PC-9 (cell line): ENCODE results near the gene IRS2. TPM values are rescaled to one million over a fixed set of nuclear protein-coding genes. Genes with fewer than 3 reads are reported as not detected.

Experiments used
- BruUV-seq: library from RNA; stranded (reverse); fragments of 400-500 nt; replicated peaks from 2 replicates; lab custom pipeline; 2021; lab: Mats Ljungman, UMichigan
- CTCF ChIA-PET: fragments of 300-600 bp; sonication (Branson Sonifier 250); formaldehyde crosslinking; loops from one replicate; lab custom pipeline; 2022; ENCODE audit warnings: antibody characterized with exemption; lab: Charles Lee
- POLR2A ChIA-PET: fragments of 300-600 bp; sonication (Branson Sonifier 250); formaldehyde crosslinking; loops from one replicate; lab custom pipeline; 2022; ENCODE audit warnings: antibody characterized with exemption; ENCODE audit not compliant: unreplicated experiment; lab: Charles Lee
- DNase-seq, 2 experiments: peaks; one replicate each; pipeline versions ENCODE4 v3.0.0 to v3.0.0-alpha.2; 2015 to 2022; ENCODE audit warnings: mixed read lengths in 1 of 2
- H2AFZ ChIP-seq: fragments of 200-600 bp; sonication (generic); 2 replicates; pipeline ENCODE4 v1.8.1; 2017; ENCODE audit warnings: antibody characterized with exemption
- H3F3A ChIP-seq: fragments of 200-600 bp; sonication (generic); 2 replicates; pipeline ENCODE4 v1.8.1; 2017; ENCODE audit warnings: antibody characterized with exemption, mild to moderate bottlenecking, low read depth; ENCODE audit not compliant: insufficient read depth
- H3K27ac ChIP-seq: fragments of 200-600 bp; sonication (generic); 2 replicates; pipeline ENCODE4 v1.6.1; 2016; ENCODE audit warnings: mixed run types
- H3K27me3 ChIP-seq: fragments of 200-600 bp; sonication (generic); 2 replicates; pipeline ENCODE4 v1.6.1; 2016; ENCODE audit warnings: low read depth, mixed run types; ENCODE audit not compliant: insufficient read depth
- H3K36me3 ChIP-seq: fragments of 200-600 bp; sonication (generic); 2 replicates; pipeline ENCODE4 v1.6.1; 2016; ENCODE audit warnings: low read depth, mixed run types
- H3K4me1 ChIP-seq: fragments of 200-600 bp; sonication (generic); replicated peaks from 2 replicates; pipeline ENCODE4 v1.6.1; 2016; ENCODE audit warnings: mixed run types; ENCODE audit not compliant: insufficient read depth
- H3K4me2 ChIP-seq: fragments of 200-600 bp; sonication (generic); 2 replicates; pipeline ENCODE4 v1.6.1; 2017; ENCODE audit warnings: mixed run types
- H3K4me3 ChIP-seq: fragments of 200-600 bp; sonication (generic); 2 replicates; pipeline ENCODE4 v1.6.1; 2016; ENCODE audit warnings: mixed run types
- H3K79me2 ChIP-seq: fragments of 200-600 bp; sonication (generic); 2 replicates; pipeline ENCODE4 v1.6.1; 2017; ENCODE audit warnings: low read depth, mixed run types
- H3K9me2 ChIP-seq: fragments of 200-600 bp; sonication (generic); 2 replicates; pipeline ENCODE4 v1.8.1; 2017; ENCODE audit warnings: mild to moderate bottlenecking; ENCODE audit not compliant: insufficient read depth
- H3K9me3 ChIP-seq: fragments of 200-600 bp; sonication (generic); 2 replicates; pipeline ENCODE4 v1.8.1; 2016; ENCODE audit warnings: low read depth; ENCODE audit not compliant: insufficient read depth
- H4K20me1 ChIP-seq: fragments of 200-600 bp; sonication (generic); 2 replicates; pipeline ENCODE4 v1.8.1; 2017; ENCODE audit not compliant: insufficient read depth
- CTCF ChIP-seq: fragments of 200-600 bp; sonication (generic); conservative IDR thresholded peaks from 2 replicates; pipeline ENCODE4 v1.6.1; 2017; ENCODE audit warnings: mixed run types, antibody characterized with exemption, mild to moderate bottlenecking, moderate library complexity
- EZH2 ChIP-seq: fragments of 200-600 bp; sonication (generic); IDR thresholded peaks from 2 replicates; pipeline ENCODE4 v1.8.0; 2017; ENCODE audit warnings: antibody characterized with exemption, low read depth
- intact Hi-C: fragments of 100-400 bp; cut with micrococcal nuclease; formaldehyde crosslinking; loops from one replicate; pipeline ENCODE4 v1.10.0; 2022; ENCODE audit not compliant: unreplicated experiment
- total RNA-seq: library from RNA; stranded (reverse); gene quantifications from 2 replicates; pipeline ENCODE4 v1.2.3, GENCODE V29; 2021

The IRS2 gene
- total RNA-seq, 1 experiment from 2014 or later, result 31.3 TPM

GRCh38 chr13:109813663-109814062, 27.3 kb upstream of the IRS2 start:
- Histone ChIP-seq H4K20me1 (no peaks in the 10 kb centered on the region), H3K79me2 (no peaks in the 10 kb centered on the region), H3K9me3 (no peaks in the 10 kb centered on the region), H3K27ac (no peak overlapping the region), H2AFZ (no peak overlapping the region), H3K36me3 (no peaks in the 10 kb centered on the region), H3K9me2 (no peaks in the 10 kb centered on the region), H3K4me1 (peaks cover 25% of the 10 kb centered on the region), H3K4me3 (no peak overlapping the region), H3K27me3 (no peaks in the 10 kb centered on the region), H3K4me2 (no peak overlapping the region), H3F3A (peaks cover 5% of the 10 kb centered on the region; the same call in 1 of the 2 replicates)
- intact Hi-C loops, result no loop called here
- CTCF ChIA-PET, result no interaction called here
- no TSS peak for BruUV-seq
- POLR2A ChIA-PET, result interaction anchor here (0.7 kb wide), 1 partner anchor 51 kb away, joined by 5 read pairs; no protein-coding TSS in a partner anchor
- no peak for TF ChIP-seq EZH2
- TF ChIP-seq CTCF, result no peak
- DNase-seq, result no peak

- Histone ChIP-seq H3K27me3 (no peaks in the 10 kb centered on the region), H2AFZ (no peak overlapping the region), H3K27ac (no peak overlapping the region), H3K4me3 (no peak overlapping the region), H3K9me2 (no peaks in the 10 kb centered on the region), H3K4me2 (no peak overlapping the region), H3K79me2 (no peaks in the 10 kb centered on the region), H3K36me3 (no peaks in the 10 kb centered on the region), H3K9me3 (no peaks in the 10 kb centered on the region), H3F3A (peaks cover 3% of the 10 kb centered on the region; the same call in 1 of the 2 replicates), H3K4me1 (peaks cover 18% of the 10 kb centered on the region), H4K20me1 (no peaks in the 10 kb centered on the region)
- intact Hi-C loops, result no loop called here
- POLR2A ChIA-PET, result no interaction called here
- no TSS peak for BruUV-seq
- CTCF ChIA-PET, result no interaction called here
- DNase-seq, result no peak
- TF ChIP-seq CTCF (no peak), EZH2 (no peak)
Observed at GRCh38 chr13:109812382-109812781, 26.0 kb upstream of the IRS2 start.

GRCh38 chr13:109810761-109811510, 24.6 kb upstream of the IRS2 start:
- Histone ChIP-seq H3K79me2 (no peaks in the 10 kb centered on the region), H3K9me2 (no peaks in the 10 kb centered on the region), H3K36me3 (no peaks in the 10 kb centered on the region), H2AFZ (no peak overlapping the region), H3K27me3 (no peaks in the 10 kb centered on the region), H3F3A (no peaks in the 10 kb centered on the region), H3K9me3 (no peaks in the 10 kb centered on the region), H3K4me2 (no peak overlapping the region), H3K4me3 (no peak overlapping the region), H3K27ac (no peak overlapping the region), H3K4me1 (peaks cover 3% of the 10 kb centered on the region), H4K20me1 (no peaks in the 10 kb centered on the region)
- TF ChIP-seq EZH2, result no peak
- DNase-seq, result no peak
- intact Hi-C loops, result no loop called here
- CTCF ChIA-PET, result no interaction called here
- no TSS peak for BruUV-seq
- POLR2A ChIA-PET, result interaction anchor here (0.7 kb wide), 1 partner anchor 559 kb away, joined by 3 read pairs; no protein-coding TSS in a partner anchor
